CD4-positive, alpha-beta T cell treated with Interleukin-6 for 4 hours (primary cell): ENCODE results near the gene CMA1.
A peak's percentile ranks its signal among the peaks of the same experiment; 100 is the strongest.

ENCODE experiments used
- DNase-seq: peaks from one replicate; pipeline ENCODE4 v3.0.0-alpha.2; 2020; ENCODE audit warnings: mixed read lengths

CMA1 gene

GRCh38 chr14:24465368-24465767 lies 42.7 kb downstream of the CMA1 start:
- peak; percentile 44 for DNase-seq

- no peak for DNase-seq
Measured at GRCh38 chr14:24463884-24464785, 43.9 kb downstream of the CMA1 start.

GRCh38 chr14:24463017-24463883 lies 44.8 kb downstream of the CMA1 start:
- DNase-seq: no peak

GRCh38 chr14:24461336-24461735 lies 46.7 kb downstream of the CMA1 start:
- DNase-seq: no peak

GRCh38 chr14:24459331-24459730 lies 48.7 kb downstream of the CMA1 start:
- no peak for DNase-seq

- DNase-seq: no peak
Measured at GRCh38 chr14:24458736-24459135, 49.3 kb downstream of the CMA1 start.

- no peak for DNase-seq
Measured at GRCh38 chr14:24456980-24457379, 51.1 kb downstream of the CMA1 start.
